ENCODE data around the gene TRIM33.

- no peak for TF ChIP-seq CTCF (conservative IDR thresholded peaks at IDR 0.05 in 1 of 2, IDR thresholded peaks at IDR 0.05 in 1 of 2; ENCODE audit: low read depth in 1 of 2, low read length in 2 of 2)
- TF ChIP-seq EZH2 (IDR thresholded peaks at IDR 0.05; ENCODE audit: low read length, missing control alignments): no peak
Observed at GRCh38 chr1:114550336-114550735, 39.3 kb upstream of the TRIM33 start.

Data from fibroblast of lung (primary cell).